ENCODE results near the gene ACADM.
"Not testable (repeated sequence)": the region's sequence is repeated elsewhere in the genome, so short reads cannot be mapped to it uniquely, and the experiment has no call there.

ACADM gene

DNA sequence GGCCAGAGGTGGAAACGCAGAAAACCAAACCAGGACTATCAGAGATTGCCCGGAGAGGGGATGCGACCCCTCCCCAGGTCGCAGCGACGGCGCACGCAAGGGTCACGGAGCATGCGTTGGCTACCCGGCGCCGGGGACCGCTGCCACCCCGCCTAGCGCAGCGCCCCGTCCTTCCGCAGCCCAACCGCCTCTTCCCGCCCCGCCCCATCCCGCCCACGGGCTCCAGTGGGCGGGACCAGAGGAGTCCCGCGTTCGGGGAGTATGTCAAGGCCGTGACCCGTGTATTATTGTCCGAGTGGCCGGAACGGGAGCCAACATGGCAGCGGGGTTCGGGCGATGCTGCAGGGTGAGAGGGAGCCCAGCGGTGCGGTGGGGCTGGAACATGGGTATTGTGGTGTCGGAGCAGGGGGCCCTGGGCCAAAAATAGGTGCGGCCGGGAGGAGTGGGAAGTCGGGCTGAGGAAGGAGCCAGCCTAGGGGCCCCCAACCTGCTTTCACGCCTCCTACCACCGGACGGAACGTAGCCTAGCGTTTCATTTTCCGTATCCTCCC lies at the start of gene ACADM:
Gene ACADM (plus strand): TSS at position 238 of the 551 bp plus-strand sequence. CDS start 79 bp downstream, at position 317.
- DNase-seq: peak; percentile 41

DNA sequence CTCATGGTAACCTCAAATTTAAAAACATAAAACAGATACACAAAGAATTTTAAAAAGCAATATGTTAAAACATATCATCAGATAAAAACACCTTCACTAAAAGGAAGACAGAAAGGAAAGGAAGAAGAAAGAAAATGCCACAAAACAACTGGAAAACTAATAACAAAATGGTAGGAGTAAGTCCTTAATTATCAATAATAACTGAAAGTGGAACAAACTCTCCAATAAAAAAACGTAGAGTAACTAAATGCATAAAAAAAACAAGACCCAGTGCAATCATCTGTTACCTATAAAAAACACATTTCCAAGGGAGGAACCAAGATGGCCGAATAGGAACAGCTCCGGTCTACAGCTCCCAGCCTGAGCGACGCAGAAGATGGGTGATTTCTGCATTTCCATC lies 47.1 kb upstream of the ACADM start:
- DNase-seq: no peak

GRCh38 chr1:75677964-75678363 lies 46.5 kb upstream of the ACADM start:
- DNase-seq: not testable (repeated sequence)

- no peak for DNase-seq
These were observed 34.0 kb upstream of the ACADM start for GRCh38 chr1:75690547-75690946.

DNA sequence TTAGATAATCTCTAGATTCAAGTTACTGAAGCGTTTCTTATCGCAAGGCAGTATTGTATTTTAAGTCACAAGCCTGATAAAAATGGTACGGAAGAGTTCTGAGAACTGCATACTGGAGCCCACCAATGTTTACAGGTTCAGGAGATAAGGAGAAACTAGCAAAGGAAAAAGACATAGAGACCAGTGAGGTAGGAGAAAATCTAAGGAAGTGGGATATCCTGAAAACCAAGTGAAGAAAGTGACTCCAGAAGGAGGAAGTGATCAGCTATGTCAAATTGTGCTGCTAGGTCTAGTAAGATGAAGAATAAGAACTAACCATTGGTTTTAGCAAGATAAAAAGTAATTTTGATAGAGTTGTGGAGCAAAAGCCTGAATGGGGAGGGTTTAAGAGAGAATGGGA lies 31.0 kb upstream of the ACADM start:
- DNase-seq: no peak

- no peak for DNase-seq
These were observed 28.5 kb upstream of the ACADM start for GRCh38 chr1:75696000-75696399.

GRCh38 chr1:75707191-75707590 lies 17.3 kb upstream of the ACADM start:
- no peak for DNase-seq

GRCh38 chr1:75708910-75709309 lies 15.6 kb upstream of the ACADM start:
- no peak for DNase-seq

- DNase-seq: no peak
These were observed 13.7 kb upstream of the ACADM start for GRCh38 chr1:75710832-75711231.

DNA sequence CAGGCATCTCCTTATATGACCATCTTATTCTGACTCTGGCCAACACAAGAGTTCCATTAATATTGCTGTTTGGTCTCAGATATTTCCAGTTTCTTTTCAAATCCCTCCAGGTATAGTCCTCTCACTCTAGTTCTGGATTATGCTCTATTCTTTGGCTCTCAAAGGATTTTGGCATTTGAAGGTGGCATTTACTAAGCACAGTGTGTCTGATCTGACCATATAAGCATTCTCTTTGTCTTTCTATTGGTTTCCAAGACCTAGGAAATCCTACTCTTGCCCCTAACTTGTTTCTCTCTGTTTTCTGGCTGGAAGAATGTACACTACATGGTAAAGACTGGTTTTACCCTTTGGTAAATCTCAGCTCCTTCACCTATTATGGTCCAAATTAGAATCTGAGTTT lies 12.7 kb upstream of the ACADM start:
- no peak for DNase-seq

- DNase-seq: no peak
These were observed 12.2 kb upstream of the ACADM start for GRCh38 chr1:75712306-75712705.

DNA sequence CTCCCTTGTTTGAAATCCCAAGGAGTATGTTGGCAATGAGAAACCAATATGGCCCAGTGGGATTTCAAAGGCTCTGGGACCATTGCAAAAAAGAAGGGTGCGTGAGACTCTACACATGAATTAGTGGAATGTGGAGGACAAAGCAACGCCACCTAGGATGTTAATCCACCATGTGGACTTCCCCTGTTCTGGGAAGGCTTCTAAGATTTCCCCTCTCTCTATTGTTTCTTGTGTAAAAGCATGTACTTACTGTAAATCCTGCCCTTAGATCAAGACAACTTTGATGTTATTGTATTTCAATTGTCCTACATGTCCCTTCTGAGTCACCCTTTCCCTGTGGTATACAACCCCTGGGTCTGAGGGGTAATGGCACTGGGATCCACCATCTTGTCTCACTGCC lies 4.7 kb upstream of the ACADM start:
- DNase-seq: no peak

- DNase-seq: no peak
These were observed 4.2 kb upstream of the ACADM start for GRCh38 chr1:75720325-75720724.

GRCh38 chr1:75720820-75721219 lies 3.7 kb upstream of the ACADM start:
- DNase-seq: no peak

- not testable (repeated sequence) for DNase-seq
These were observed 2.3 kb upstream of the ACADM start for GRCh38 chr1:75722246-75722645.

GRCh38 chr1:75722966-75723365 lies 1.5 kb upstream of the ACADM start:
- no peak for DNase-seq

GRCh38 chr1:75723989-75724471 lies 479 bp upstream of the ACADM start:
- DNase-seq: peak; percentile 37

- DNase-seq: no peak
These were observed 757 bp downstream of the ACADM start for GRCh38 chr1:75725266-75725665.

GRCh38 chr1:75725861-75726361 lies 1.4 kb downstream of the ACADM start:
- DNase-seq: no peak

- no peak for DNase-seq
These were observed 3.1 kb downstream of the ACADM start for GRCh38 chr1:75727571-75727970.

GRCh38 chr1:75730432-75730831 lies 5.9 kb downstream of the ACADM start:
- DNase-seq: no peak

GRCh38 chr1:75731881-75732280 lies 7.4 kb downstream of the ACADM start:
- no peak for DNase-seq

- DNase-seq: no peak
These were observed 8.2 kb downstream of the ACADM start for GRCh38 chr1:75732703-75733102.

- DNase-seq: no peak
These were observed 9.2 kb downstream of the ACADM start for GRCh38 chr1:75733661-75734060.

DNA sequence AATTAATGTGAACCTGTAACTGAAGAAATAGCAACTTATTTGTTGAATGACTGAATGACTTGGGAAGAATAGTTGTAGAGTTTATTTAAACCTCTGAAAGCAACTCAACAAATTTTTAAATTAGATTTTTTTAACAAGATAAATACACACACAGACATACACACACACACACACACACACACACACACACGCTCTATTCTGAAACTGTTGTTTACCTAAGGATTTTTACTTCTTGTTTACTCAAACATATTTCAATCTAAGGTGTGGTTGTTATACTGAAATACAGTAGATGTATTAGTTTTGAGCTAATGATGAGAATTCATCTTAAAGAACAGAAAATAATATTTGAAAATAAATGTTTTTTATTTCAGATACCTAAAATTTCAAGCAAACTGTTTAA lies 11.5 kb downstream of the ACADM start:
- no peak for DNase-seq
